Astrocyte (in vitro differentiated cells and primary cell): Measurements from ENCODE around the gene BARX1.

Experiments used
- CTCF ChIP-seq: IDR thresholded peaks from 2 replicates; pipeline ENCODE4 v1.5.1; 2011; ENCODE audit warnings: low read depth, mild to moderate bottlenecking, inconsistent platforms, low read length, moderate library complexity; ENCODE audit not compliant: insufficient read depth
- EZH2 ChIP-seq: IDR thresholded peaks from 2 replicates; pipeline ENCODE4 v1.6.1; 2012; ENCODE audit warnings: mild to moderate bottlenecking, low read length, inconsistent platforms; ENCODE audit not compliant: insufficient read depth

GRCh38 chr9:93908591-93909241 lies 46.4 kb downstream of the BARX1 start:
- no peak for TF ChIP-seq CTCF
- no peak for TF ChIP-seq EZH2
